IPS DF 6.9 (cell line): ENCODE measurements around the gene MED22.

ENCODE experiments used
- DNase-seq: peaks from one replicate; pipeline ENCODE4 v3.0.0-alpha.2; 2013; ENCODE audit warnings: low read depth, low spot score
- H3K27ac ChIP-seq: one replicate; pipeline ENCODE4 v1.5.1; 2013; ENCODE audit warnings: low read length, control low read depth
- H3K27me3 ChIP-seq: 2 replicates; pipeline ENCODE4 v1.6.1; 2013; ENCODE audit warnings: mild to moderate bottlenecking, low read length; ENCODE audit not compliant: control insufficient read depth, insufficient read depth
- H3K36me3 ChIP-seq: 2 replicates; pipeline ENCODE4 v1.6.1; 2013; ENCODE audit warnings: low read length; ENCODE audit not compliant: control insufficient read depth, insufficient read depth
- H3K4me1 ChIP-seq: 2 replicates; pipeline ENCODE4 v1.6.1; 2013; ENCODE audit warnings: low read length; ENCODE audit not compliant: control insufficient read depth, insufficient read depth
- H3K4me3 ChIP-seq: 2 replicates; pipeline ENCODE4 v1.5.1; 2013; ENCODE audit warnings: mild to moderate bottlenecking, low read length
- H3K9me3 ChIP-seq: 2 replicates; pipeline ENCODE4 v1.6.1; 2013; ENCODE audit warnings: low read length, inconsistent platforms; ENCODE audit not compliant: control insufficient read depth, insufficient read depth
- WGBS: extraction: QIAGEN DNeasy Blood & Tissue Kit; methylation state at CpG from one replicate; pipeline ENCODE4 v1.1.7; 2013; ENCODE audit warnings: mixed read lengths, missing lambda C conversion rate; ENCODE audit not compliant: insufficient read length, insufficient coverage; 5-methylcytosine and 5-hydroxymethylcytosine counted together

Gene MED22

DNA sequence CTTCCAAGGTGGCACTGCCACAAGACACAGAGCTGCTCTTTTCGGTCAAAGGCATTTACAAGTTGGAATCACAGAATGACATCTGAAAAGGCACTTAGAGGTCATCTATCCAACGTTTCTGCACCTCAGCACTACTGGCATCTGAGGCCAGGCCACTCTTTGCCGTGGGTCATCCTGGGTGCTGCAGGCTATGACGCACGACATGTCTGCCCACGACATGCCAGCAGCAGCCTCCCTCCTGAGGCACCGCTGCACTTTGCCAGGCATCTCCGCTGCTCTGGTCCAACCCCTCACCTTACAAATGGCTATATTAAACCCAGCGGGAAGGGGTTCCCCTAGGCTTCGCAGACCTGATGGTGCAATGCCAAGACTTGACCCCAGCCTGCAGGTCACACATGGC is 19.8 kb upstream of the MED22 start:
- Histone ChIP-seq H3K4me3 (no peak overlapping the region), H3K27ac (no peak overlapping the region)
- WGBS, result no CpG with 5 or more reads among the region's 10 CpGs

DNA sequence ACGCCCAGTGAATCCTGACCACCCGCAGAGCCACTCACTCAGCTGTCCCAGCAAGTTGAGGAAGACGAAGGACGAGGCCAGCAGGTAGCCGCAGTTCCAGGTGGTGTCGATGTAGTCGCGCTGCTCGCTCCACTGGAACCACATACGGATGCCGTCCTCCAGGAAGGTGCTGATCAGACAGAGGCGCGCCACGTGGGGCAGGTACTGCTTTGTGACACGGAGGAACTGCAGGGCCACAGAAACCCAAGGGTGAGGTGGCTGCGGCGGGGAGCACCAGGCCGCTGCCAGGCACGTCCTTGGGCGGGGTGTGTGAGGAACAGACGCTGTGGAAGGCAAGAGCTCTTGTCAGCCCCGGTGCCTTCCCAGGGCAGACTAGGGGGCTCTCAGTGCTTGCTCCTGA is 19.3 kb upstream of the MED22 start:
- DNase-seq, result no peak
- H3K4me1 ChIP-seq, result no peaks in the 10 kb centered on the region
- no CpG with 5 or more reads among the region's 22 CpGs for WGBS
- no peak overlapping the region for H3K4me3 ChIP-seq
- peaks cover 34% of the 10 kb centered on the region for H3K36me3 ChIP-seq
- no peaks in the 10 kb centered on the region for H3K27me3 ChIP-seq
- no peak overlapping the region for H3K27ac ChIP-seq
- H3K9me3 ChIP-seq, result no peaks in the 10 kb centered on the region

More for the DNA sequence above, 19.8 kb upstream of the MED22 start:
- no peak for DNase-seq
- Histone ChIP-seq H3K9me3 (no peaks in the 10 kb centered on the region), H3K27me3 (no peaks in the 10 kb centered on the region), H3K36me3 (peaks cover 32% of the 10 kb centered on the region), H3K4me1 (no peaks in the 10 kb centered on the region)

DNA sequence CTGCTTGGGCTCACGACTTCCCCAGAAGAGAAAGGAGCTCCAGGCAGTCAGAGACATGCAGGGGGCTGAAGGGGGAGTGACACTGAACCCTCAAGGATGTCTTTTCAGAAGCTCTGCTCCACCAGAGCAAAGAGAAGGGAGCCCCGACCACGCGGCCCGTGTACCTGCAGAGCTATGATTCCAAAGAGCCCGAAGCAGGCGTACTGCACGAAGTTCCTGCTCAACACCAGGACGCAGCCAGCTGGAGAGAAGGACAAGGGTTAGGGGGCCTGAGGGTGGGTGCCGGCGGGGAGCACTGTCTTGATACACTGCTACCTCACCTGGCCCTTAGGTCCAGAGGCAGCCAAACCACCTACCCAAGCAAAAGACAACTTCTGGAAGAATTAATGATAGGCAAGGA is 18.5 kb upstream of the MED22 start:
- Histone ChIP-seq H3K4me1 (no peaks in the 10 kb centered on the region), H3K36me3 (peaks cover 32% of the 10 kb centered on the region), H3K9me3 (no peaks in the 10 kb centered on the region), H3K27me3 (no peaks in the 10 kb centered on the region), H3K4me3 (no peak overlapping the region), H3K27ac (no peak overlapping the region)
- no CpG with 5 or more reads among the region's 11 CpGs for WGBS
- no peak for DNase-seq

DNA sequence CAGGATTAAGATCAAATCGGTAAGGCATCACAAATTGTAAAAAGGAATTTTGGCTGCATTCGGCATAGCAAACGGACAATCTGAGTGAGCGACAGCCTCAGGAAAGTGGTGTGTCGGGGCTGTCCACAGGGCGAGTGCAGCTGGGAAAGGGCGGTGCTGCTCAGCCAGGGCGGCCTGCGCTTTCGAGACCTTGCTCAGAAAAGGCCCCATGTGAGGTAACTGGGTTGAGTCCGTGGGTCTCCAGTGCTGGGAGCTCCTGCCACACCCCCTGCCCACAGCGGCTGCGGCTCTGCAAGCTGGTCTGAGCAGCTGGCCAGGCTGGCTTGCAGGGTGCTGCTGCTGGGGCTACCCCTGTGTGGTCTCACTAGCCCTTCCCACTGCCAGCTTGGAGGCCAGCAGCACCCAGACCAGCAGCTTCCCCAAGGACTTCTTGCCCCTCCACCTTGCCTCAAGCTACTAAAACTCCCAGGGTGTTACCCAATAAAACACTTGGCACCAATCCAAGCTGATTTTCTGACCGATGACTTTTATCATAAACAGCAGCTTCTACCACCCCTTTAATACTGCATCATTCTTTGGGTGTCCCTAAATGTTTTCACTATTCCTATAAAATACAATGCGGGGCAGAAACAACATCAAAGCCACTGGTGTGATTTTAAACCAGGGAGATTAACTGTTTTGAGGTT is 14.6 kb upstream of the MED22 start:
- H3K27me3 ChIP-seq, result no peaks in the 10 kb centered on the region
- H3K36me3 ChIP-seq, result peaks cover 32% of the 10 kb centered on the region
- no peak overlapping the region for H3K4me3 ChIP-seq
- H3K4me1 ChIP-seq, result no peaks in the 10 kb centered on the region
- H3K9me3 ChIP-seq, result no peaks in the 10 kb centered on the region
- no peak for DNase-seq
- WGBS, result no CpG with 5 or more reads among the region's 15 CpGs
- H3K27ac ChIP-seq, result no peak overlapping the region

DNA sequence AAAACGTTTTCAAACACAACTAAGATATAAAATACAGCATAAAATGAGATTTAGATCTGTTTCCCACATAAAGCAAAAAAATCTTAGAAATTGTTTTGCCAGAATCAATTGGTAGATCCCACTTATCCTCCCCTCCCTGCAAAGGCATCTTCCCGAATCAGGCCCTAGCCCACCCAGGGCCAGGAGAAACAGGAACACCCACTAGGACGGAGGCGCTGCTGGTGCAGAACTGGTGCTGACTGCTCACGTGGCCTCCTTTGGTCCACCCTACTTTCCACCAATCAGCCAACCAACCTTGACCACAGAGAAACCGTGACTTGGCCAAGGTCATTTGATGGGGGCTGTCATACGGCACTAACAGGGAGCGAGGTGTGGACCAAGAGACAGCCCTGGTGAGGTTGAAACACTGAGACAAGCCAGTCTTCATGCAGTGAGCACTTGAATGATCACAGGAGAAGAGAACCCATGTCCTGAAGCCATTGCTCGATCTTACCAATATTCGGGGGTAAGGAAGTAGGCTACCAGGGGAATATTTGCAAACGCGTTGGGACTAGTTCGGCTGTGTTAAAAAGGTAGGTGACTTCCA is 13.7 kb upstream of the MED22 start:
- H3K4me3 ChIP-seq, result no peak overlapping the region
- H3K9me3 ChIP-seq, result no peaks in the 10 kb centered on the region
- no peak for DNase-seq
- H3K27ac ChIP-seq, result no peak overlapping the region
- H3K27me3 ChIP-seq, result no peaks in the 10 kb centered on the region
- H3K36me3 ChIP-seq, result peaks cover 24% of the 10 kb centered on the region
- H3K4me1 ChIP-seq, result no peaks in the 10 kb centered on the region
- WGBS, result 100% methylated on average over 1 of the region's 13 CpGs

DNA sequence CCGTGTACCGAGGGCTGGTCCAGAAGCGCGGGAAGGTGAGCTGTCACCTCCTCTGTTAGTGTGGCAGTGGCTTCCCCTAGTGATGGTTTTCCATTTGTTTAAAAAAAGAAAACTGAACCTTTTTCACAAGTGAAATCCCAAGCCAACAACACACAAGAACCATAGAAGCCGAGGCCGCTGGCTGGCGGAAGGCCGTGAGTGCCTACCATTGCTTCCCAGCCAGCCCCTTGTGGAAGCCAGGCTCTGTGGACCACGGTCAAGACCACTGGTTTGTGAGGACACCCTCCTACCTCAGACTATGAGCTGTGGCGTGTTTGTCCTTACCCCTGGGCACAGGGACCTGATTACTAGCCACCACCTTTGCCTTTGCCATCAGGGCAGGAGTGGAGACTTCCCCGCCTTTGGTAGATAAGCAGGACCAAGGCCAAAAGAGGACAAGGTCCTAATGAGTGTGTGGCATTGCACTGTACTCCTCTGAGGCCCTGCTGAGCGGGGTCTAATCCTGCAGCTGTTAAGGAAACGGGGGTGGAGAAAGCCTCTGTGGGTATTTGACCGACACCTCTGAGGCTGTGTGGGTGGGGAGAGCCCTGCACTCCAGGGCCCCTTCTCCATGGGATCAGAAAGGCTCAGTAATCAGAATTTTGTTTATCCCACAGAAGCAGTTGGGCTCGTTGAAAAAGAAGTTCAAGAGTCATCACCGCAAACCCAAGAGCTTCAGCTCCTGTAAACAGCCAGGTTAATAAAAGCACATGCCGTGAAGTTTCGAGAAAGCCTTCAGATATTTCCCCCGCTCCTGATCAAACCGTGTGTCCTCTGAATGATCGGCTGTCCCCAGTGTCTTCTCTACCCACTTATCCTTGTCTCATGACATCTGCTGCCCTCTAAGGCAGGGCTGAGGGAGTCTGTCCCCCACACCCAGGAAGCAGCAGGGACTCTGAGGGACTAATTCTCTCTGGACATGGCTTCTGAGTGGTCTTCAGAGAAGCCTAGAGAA is 12.8 kb upstream of the MED22 start:
- DNase-seq, result no peak

DNA sequence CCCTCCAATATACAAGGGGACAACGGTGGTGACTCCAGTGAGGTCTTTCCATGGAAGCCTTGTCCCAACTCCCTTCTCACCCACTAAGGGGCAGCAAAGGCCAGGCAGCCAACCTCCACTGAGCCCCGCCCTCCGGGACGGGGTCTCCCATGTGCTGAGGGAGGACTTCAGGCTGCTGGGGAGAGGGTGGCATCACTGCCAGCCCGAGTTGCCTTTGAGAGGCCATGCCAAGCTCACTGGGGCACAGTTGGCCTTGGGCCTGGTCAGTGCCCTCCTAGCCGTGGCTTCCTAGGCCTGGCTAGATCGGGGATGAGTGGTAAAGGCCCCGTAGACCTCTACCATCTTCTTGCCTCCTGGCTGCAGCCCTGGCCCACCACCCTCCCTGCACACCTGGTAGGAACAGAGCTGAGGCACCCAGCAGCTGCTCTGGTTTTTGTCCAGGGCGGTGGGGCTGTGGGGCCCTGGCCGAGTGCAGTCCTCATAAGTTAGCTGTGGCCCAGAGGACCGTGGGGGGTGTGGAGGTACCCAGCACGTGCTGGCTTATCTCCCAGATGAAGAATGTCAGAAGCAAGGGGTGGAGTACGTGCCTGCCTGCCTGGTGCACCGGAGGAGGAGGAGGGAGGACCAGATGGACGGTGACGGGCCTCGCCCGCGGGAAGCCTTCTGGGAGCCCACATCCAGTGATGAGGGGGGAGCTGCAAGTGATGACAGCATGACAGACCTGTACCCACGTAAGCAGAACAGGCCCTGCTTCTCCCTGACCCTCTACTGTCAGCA is 11.7 kb upstream of the MED22 start:
- peaks cover 15% of the 10 kb centered on the region for H3K36me3 ChIP-seq
- DNase-seq, result no peak
- WGBS, result no CpG with 5 or more reads among the region's 20 CpGs
- H3K9me3 ChIP-seq, result no peaks in the 10 kb centered on the region
- no peak overlapping the region for H3K27ac ChIP-seq
- no peaks in the 10 kb centered on the region for H3K27me3 ChIP-seq
- H3K4me3 ChIP-seq, result no peak overlapping the region
- H3K4me1 ChIP-seq, result no peaks in the 10 kb centered on the region

More for the DNA sequence above, 12.8 kb upstream of the MED22 start:
- no peak overlapping the region for H3K27ac ChIP-seq
- peaks cover 18% of the 10 kb centered on the region for H3K36me3 ChIP-seq
- no peaks in the 10 kb centered on the region for H3K9me3 ChIP-seq
- H3K27me3 ChIP-seq, result no peaks in the 10 kb centered on the region
- H3K4me3 ChIP-seq, result no peak overlapping the region
- no peaks in the 10 kb centered on the region for H3K4me1 ChIP-seq
- no CpG with 5 or more reads among the region's 21 CpGs for WGBS

DNA sequence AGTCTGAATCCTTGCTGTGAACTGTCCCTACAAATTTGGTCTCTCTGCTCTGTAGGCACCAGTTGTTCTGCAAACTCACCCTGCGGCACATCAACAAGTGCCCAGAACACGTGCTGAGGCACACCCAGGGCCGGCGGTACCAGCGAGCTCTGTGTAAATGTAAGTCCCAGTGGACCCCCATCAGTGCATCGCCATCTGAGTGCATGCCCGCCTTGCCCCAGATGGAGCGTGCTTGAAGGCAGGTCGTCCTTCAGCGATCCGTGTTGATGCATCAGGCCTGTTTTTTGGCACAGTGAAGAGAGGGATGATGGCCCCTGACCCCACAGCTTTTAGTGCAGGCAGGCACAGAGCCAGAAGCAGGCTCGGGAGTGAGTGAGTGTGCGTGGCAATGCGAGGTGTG is 9.7 kb upstream of the MED22 start:
- H3K27me3 ChIP-seq, result no peaks in the 10 kb centered on the region
- H3K36me3 ChIP-seq, result peaks cover 16% of the 10 kb centered on the region
- DNase-seq, result no peak
- no peaks in the 10 kb centered on the region for H3K4me1 ChIP-seq
- H3K4me3 ChIP-seq, result no peak overlapping the region
- H3K9me3 ChIP-seq, result no peaks in the 10 kb centered on the region
- no peak overlapping the region for H3K27ac ChIP-seq
- no CpG with 5 or more reads among the region's 14 CpGs for WGBS

DNA sequence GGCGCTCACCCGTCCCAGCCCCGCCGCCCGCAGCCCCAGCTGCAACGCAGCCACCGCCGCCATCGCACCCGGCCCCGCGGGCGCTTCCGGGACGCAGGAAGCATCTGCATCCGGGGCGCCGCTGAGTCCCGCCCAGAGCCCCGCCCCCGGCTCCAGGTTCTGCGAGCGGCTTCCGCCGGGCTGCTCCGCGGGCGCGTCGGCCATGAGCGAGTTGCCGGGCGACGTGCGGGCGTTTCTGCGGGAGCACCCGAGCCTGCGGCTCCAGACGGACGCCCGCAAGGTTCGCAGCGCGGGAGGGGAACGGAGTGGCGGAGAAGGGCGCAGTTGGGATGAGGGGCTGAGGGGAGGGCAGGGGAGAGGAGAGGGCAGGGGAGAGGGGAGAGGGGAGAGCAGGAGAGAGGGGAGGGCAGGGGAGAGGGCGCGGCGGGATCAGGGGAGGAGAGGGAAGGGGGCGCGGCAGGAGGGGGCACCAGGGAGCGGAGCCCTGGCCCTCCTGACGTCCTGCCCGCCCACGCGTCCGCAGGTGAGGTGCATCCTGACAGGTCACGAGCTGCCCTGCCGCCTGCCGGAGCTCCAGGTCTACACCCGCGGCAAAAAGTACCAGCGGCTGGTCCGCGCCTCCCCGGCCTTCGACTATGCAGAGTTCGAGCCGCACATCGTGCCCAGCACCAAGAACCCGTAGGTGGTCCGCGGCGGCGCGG is 8.6 kb upstream of the MED22 start, which contains the start of the genes SURF1 and SURF2:
TSS of gene SURF1 (minus strand) at position 97 of the 701 bp plus-strand sequence. CDS start at position 63, 34 bp downstream.
TSS of gene SURF2 (plus strand) at position 160 of the 701 bp plus-strand sequence. CDS start at position 203, 43 bp downstream.
- Histone ChIP-seq H3K36me3 (peaks cover 22% of the 10 kb centered on the region), H3K4me3 (peak within 1 kb of the TSS; percentile 70), H3K27me3 (no peaks in the 10 kb centered on the region), H3K27ac (no peak within 1 kb of the TSS), H3K9me3 (no peaks in the 10 kb centered on the region), H3K4me1 (no peaks in the 10 kb centered on the region)
- no peak for DNase-seq
- WGBS, result no CpG with 5 or more reads among the region's 78 CpGs
